HTERT RPE-1 (cell line): ENCODE data around the gene CRB2.
"Not testable (repeated sequence)": the region's sequence is repeated elsewhere in the genome, so short reads cannot be mapped to it uniquely, and the experiment has no call there.

Experiments
- in situ Hi-C: fragments of 300-500 bp; cut with MboI; formaldehyde crosslinking; loops from 4 replicates; pipeline ENCODE4 v1.14.3; 2020; ENCODE audit warnings: low sequenced_read_pairs

Gene CRB2

GRCh38 chr9:123327697-123328100, 28.3 kb upstream of the CRB2 start:
- in situ Hi-C loops = no loop called here

- in situ Hi-C loops = no loop called here
Observed at GRCh38 chr9:123329329-123329955, 26.6 kb upstream of the CRB2 start.

- in situ Hi-C loops = no loop called here
Observed at GRCh38 chr9:123331346-123332060, 24.5 kb upstream of the CRB2 start.

GRCh38 chr9:123333058-123333669, 22.8 kb upstream of the CRB2 start:
- in situ Hi-C loops = not testable (repeated sequence)

DNA sequence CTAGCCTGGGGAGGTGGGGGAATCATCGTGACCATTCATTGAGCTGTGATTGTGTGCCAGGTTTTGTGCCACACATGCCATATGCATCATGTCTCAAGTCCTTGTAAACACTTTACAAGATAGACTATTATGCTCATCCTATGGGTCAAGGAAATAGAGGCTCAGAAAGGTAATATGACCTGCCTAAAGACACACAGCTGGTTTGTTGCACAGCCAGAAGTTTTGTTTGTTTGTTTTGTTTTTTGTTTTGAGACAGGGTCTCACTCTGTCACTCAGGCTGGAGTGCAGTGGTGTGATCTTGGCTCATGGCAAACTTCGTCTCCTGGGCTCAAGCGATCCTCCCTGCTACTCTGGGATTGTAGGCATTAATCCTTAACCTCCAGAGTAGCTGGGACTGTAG, 21.4 kb upstream of the CRB2 start:
- in situ Hi-C loops = no loop called here

GRCh38 chr9:123335193-123335985, 20.6 kb upstream of the CRB2 start:
- in situ Hi-C loops = no loop called here

DNA sequence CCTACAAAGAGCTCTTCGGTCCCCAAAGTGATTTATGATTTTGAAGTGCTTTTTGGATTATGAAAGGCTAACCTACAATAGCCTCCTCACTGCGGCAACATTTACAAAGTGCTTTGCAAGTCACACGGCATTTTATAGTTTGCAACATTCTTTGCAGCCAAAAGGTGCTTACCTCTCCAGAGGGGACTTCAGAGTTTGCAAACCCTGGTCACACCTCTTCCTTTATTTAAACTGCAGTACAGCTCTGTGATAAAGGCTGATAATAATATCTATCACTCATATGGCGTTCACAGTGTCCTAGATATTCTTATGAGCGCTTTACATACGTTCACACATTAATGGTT, 20.0 kb upstream of the CRB2 start:
- in situ Hi-C loops = no loop called here

DNA sequence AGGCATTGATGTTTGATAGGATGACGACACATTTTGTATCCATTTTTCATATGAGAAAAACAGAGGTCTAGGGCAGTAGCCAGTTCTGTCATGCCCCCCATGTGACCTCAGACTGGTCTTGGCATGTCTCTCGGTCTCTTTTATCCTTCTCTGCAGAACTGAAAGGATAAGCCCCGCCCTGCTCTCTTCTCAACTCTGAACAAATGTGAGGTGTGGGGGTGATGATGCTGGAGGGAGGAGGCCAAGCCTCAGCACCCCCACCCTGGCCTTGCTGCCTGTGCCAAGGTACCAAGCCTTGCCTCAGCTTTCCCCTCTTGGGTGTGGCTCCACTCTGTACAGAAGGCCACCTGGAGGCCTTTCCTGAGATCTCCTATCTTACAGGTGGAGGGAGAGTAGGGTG, 19.5 kb upstream of the CRB2 start:
- in situ Hi-C loops = no loop called here

GRCh38 chr9:123336959-123337358, 19.0 kb upstream of the CRB2 start:
- in situ Hi-C loops = no loop called here

GRCh38 chr9:123337971-123338370, 18.0 kb upstream of the CRB2 start:
- in situ Hi-C loops = no loop called here

DNA sequence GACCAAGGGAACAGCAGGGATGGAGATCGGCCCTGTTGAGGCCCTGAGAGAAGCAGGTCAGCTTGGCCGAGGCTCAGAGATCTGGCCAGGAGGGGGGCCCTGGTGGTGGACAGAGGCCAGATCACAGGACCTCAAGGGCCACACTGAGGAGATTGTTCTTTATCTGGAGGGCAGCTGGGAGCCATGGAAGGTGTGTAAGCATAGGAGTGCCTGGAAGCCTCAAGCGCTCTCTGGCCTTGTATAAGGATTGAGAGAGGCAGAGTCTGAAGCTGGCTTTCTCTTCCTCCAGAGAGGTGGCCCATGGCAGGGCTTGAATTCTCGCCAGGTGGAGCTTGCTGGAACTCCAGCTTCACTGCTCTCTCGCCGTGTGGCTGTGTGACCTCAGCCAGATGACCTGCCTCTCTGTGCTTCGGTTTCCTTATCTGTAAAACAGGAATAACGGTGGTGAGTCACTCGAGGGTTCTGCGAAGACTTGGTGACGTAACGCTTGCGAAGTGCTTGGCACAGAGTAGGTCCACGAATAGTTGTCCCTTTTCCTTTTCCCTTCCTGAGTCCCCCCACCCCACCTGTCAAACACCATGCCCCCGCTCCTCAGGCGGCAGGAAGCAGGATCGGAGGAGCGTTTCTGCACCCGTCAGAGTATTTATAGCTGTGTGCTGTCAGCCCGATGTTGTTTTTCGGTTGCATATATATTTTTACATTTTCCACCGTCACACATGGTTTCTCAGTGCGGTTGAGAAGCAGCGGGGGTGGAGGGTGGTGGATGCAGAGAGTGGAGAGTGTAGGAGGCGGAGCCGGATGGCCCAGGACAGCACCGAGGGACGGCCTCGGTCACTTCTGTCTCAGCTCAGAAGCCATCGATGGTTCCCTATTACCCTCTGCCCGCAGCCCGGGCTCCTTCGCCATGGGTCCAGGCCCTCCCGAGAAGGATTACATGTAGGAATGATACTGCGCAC, 17.0 kb upstream of the CRB2 start:
- in situ Hi-C loops = no loop called here

- in situ Hi-C loops = no loop called here
Observed at GRCh38 chr9:123339666-123340510, 16.1 kb upstream of the CRB2 start.

- in situ Hi-C loops = no loop called here
Observed at GRCh38 chr9:123341816-123342215, 14.2 kb upstream of the CRB2 start.

- in situ Hi-C loops = no loop called here
Observed at GRCh38 chr9:123342247-123342646, 13.8 kb upstream of the CRB2 start.

- in situ Hi-C loops = no loop called here
Observed at GRCh38 chr9:123343443-123344191, 12.4 kb upstream of the CRB2 start.

DNA sequence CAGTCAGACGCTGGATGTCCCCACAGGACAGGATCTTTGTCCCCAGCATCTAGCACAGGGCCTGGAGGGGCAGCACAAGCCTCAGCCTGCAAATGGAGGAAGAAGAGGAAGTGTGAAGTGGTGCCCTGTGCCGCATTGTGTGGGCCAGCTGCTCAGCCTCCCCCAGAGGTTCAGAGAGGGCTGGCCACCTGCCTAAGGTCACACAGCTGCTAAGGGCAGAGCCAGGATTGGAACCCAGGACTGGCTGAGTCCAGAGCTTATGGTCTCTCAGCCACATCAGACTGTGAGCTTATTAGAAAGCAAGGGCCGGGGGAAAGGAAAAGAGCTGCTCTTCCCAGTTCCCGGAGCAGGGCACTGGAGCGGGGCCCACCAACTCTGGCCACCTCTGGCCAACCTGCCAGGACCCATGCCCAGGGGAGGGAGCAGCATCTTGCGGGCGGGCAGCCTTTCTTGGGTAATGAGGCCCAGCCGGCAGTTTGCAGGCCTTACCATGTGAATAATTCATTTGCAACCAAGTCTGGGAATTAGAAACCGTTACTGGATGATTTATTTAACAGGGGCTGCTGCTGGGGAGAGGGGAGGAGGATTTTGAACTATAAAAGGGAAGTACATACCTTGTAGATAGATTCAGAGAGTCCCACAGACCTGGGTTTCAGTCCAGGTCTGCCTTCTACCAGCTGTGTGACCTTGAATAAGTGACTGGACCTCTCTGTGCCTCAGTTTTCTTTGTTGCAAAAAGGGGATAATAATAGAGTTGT, 11.6 kb upstream of the CRB2 start:
- in situ Hi-C loops = no loop called here

DNA sequence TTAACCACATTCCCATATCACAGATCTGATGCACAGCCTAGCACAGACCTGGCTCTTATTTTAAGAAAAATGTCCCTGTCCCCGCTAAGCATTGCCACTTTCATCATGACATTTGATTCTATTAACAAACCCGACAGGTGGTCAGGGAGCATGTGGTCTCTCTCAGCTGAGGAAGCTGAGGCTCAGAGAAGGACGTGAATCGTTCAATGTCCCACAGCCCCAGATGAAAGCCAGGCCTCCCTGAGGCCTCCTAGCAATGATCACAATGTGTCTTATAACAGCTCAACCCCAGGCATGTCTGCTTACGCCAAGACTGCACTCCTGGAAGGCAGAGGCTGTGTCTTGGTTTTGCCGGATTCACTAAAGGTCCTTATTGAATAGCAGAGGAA, 10.4 kb upstream of the CRB2 start:
- in situ Hi-C loops = no loop called here

DNA sequence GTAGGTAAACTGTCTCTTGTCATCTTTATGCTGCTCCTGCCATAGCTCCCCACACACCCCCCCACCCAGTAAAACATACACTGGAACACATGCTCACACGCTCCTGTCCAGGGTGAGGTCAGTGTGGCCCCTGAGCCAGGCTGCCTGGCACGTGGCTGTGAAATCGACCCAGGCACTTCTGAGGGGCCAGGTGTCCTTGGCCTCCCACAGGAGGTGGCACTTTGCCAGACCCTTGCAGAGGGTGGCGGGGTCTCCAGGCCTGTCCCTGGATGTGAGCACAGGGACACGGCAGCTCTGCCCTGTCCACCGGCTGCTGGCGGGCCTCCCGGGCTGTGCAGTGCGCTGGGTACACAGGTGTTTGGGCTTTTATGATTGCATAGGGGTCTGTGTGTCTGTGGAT, 10.0 kb upstream of the CRB2 start:
- in situ Hi-C loops = no loop called here
